ENCODE data around the gene TRAK1.

- TF ChIP-seq CTCF (IDR thresholded peaks at IDR 0.05) (no peak), EP300 (IDR thresholded peaks at IDR 0.05) (no peak)
Measured at GRCh38 chr3:42110631-42111030, 19.5 kb downstream of the TRAK1 start.
